ENCODE measurements around the gene MTX3. TPM values are rescaled to one million over a fixed set of nuclear protein-coding genes. Genes with fewer than 3 reads are reported as not detected.
A peak's percentile ranks its signal among the peaks of the same experiment; 100 is the strongest.

Gene MTX3
- total RNA-seq (2022) (17.5 and 22.7 TPM in 2 replicates), Bru-seq, nascent RNA (percentile 86 among the genes with signal in this experiment), BruChase-seq, experiment 1, labeled RNA remaining after a 6-hour chase (percentile 97 among the genes with signal in this experiment), BruChase-seq, experiment 2, labeled RNA remaining after a 2-hour chase (percentile 97 among the genes with signal in this experiment)
- long read RNA-seq, partial matches to known transcripts, result 0 of 4 reads
- long read RNA-seq, other reads (novel, unspliced or antisense), result 3 of 4 reads

- BruUV-seq (replicated peaks), result no TSS peak
- intact Hi-C loops (cut with micrococcal nuclease; ENCODE audit: unreplicated experiment), result loop anchor here (1.0 kb wide), 1 partner anchor 92 kb away; no protein-coding TSS in a partner anchor
- peak within 1 kb of the TSS; percentile 76 for H3K4me3 Mint-ChIP-seq (ENCODE audit: low read depth, unreplicated experiment)
- DNase-seq, result peak; percentile 92
- H3K27me3 Mint-ChIP-seq (ENCODE audit: unreplicated experiment), result no peaks in the 10 kb centered on the region
- peak within 1 kb of the TSS; percentile 82 for H3K27ac Mint-ChIP-seq (ENCODE audit: unreplicated experiment)
- H3K36me3 Mint-ChIP-seq (ENCODE audit: insufficient read depth, unreplicated experiment), result peaks cover 49% of the 10 kb centered on the region
- H3K4me1 Mint-ChIP-seq (ENCODE audit: low read depth, unreplicated experiment), result peaks cover 9% of the 10 kb centered on the region
- CTCF ChIA-PET, result no interaction called here
- no peak for TF ChIP-seq CTCF (IDR thresholded peaks at IDR 0.05; ENCODE audit: unreplicated experiment)
- H3K9me3 Mint-ChIP-seq (ENCODE audit: low read depth, unreplicated experiment), result no peaks in the 10 kb centered on the region
Measured at GRCh38 chr5:79990598-79991507, at the start of gene MTX3. Gene MTX3 (minus strand): TSS chr5:79991262. CDS start chr5:79991238, 24 bp downstream.

- Mint-ChIP-seq H3K27me3 (ENCODE audit: unreplicated experiment) (peaks cover 84% of the 10 kb centered on the region), H3K9me3 (ENCODE audit: low read depth, unreplicated experiment) (no peaks in the 10 kb centered on the region), H3K36me3 (ENCODE audit: insufficient read depth, unreplicated experiment) (no peaks in the 10 kb centered on the region), H3K27ac (ENCODE audit: unreplicated experiment) (no peak overlapping the region), H3K4me1 (ENCODE audit: low read depth, unreplicated experiment) (no peaks in the 10 kb centered on the region), H3K4me3 (ENCODE audit: low read depth, unreplicated experiment) (no peak overlapping the region)
- DNase-seq, result no peak
- CTCF ChIA-PET, result interaction anchor here (0.7 to 0.8 kb wide), 2 partner anchors 9 to 806 kb away, joined by 3 to 4 read pairs; no protein-coding TSS in a partner anchor
- no peak for TF ChIP-seq CTCF (IDR thresholded peaks at IDR 0.05; ENCODE audit: unreplicated experiment)
- no TSS peak for BruUV-seq (replicated peaks)
- intact Hi-C loops (cut with micrococcal nuclease; ENCODE audit: unreplicated experiment), result no loop called here
Measured at GRCh38 chr5:80039650-80040049, 48.6 kb upstream of the MTX3 start.

- no TSS peak for BruUV-seq (replicated peaks)
- Mint-ChIP-seq H3K9me3 (ENCODE audit: low read depth, unreplicated experiment) (no peaks in the 10 kb centered on the region), H3K27ac (ENCODE audit: unreplicated experiment) (no peak overlapping the region), H3K4me3 (ENCODE audit: low read depth, unreplicated experiment) (no peak overlapping the region), H3K36me3 (ENCODE audit: insufficient read depth, unreplicated experiment) (no peaks in the 10 kb centered on the region), H3K27me3 (ENCODE audit: unreplicated experiment) (peaks cover 83% of the 10 kb centered on the region), H3K4me1 (ENCODE audit: low read depth, unreplicated experiment) (no peaks in the 10 kb centered on the region)
- DNase-seq, result no peak
- intact Hi-C loops (cut with micrococcal nuclease; ENCODE audit: unreplicated experiment), result no loop called here
- CTCF ChIA-PET, result interaction anchor here (0.6 kb wide), 1 partner anchor 446 kb away, joined by 3 read pairs; no protein-coding TSS in a partner anchor
- no peak for TF ChIP-seq CTCF (IDR thresholded peaks at IDR 0.05; ENCODE audit: unreplicated experiment)
Measured at GRCh38 chr5:80037366-80037765, 46.3 kb upstream of the MTX3 start.

GRCh38 chr5:80036615-80037014 is 45.6 kb upstream of the MTX3 start:
- intact Hi-C loops (cut with micrococcal nuclease; ENCODE audit: unreplicated experiment), result no loop called here
- H3K36me3 Mint-ChIP-seq (ENCODE audit: insufficient read depth, unreplicated experiment), result no peaks in the 10 kb centered on the region
- CTCF ChIA-PET, result no interaction called here
- H3K27me3 Mint-ChIP-seq (ENCODE audit: unreplicated experiment), result peaks cover 76% of the 10 kb centered on the region
- no peaks in the 10 kb centered on the region for H3K4me1 Mint-ChIP-seq (ENCODE audit: low read depth, unreplicated experiment)
- no peaks in the 10 kb centered on the region for H3K9me3 Mint-ChIP-seq (ENCODE audit: low read depth, unreplicated experiment)
- no peak for DNase-seq
- TF ChIP-seq CTCF (IDR thresholded peaks at IDR 0.05; ENCODE audit: unreplicated experiment), result no peak
- no TSS peak for BruUV-seq (replicated peaks)
- H3K4me3 Mint-ChIP-seq (ENCODE audit: low read depth, unreplicated experiment), result no peak overlapping the region
- no peak overlapping the region for H3K27ac Mint-ChIP-seq (ENCODE audit: unreplicated experiment)

Data from Calu3 (cell line).